Bronchial epithelial cell (primary cell): Measurements from ENCODE around the gene CMIP. TPM values are rescaled to one million over a fixed set of nuclear protein-coding genes. Genes with fewer than 3 reads are reported as not detected.

Experiments
- DNase-seq: peaks from one replicate; pipeline ENCODE4 v3.0.0-alpha.2; 2010; ENCODE audit warnings: low read depth
- FAIRE-seq: peaks from 2 replicates; lab custom pipeline; 2011; peaks lifted over from hg19 to GRCh38; lab: Jason Lieb, UNC
- H3K27me3 ChIP-seq: 2 replicates; pipeline ENCODE4 v1.5.1; 2011; ENCODE audit warnings: low read length; ENCODE audit not compliant: control insufficient read depth, insufficient read depth
- H3K36me3 ChIP-seq: 2 replicates; pipeline ENCODE4 v1.5.1; 2011; ENCODE audit warnings: low read length; ENCODE audit not compliant: control insufficient read depth, insufficient read depth
- H3K4me3 ChIP-seq: 2 replicates; pipeline ENCODE4 v1.5.1; 2011; ENCODE audit warnings: mild to moderate bottlenecking, low read depth, low read length, control low read depth
- CTCF ChIP-seq: IDR thresholded peaks from 2 replicates; pipeline ENCODE4 v1.5.1; 2011; ENCODE audit warnings: mild to moderate bottlenecking, moderate library complexity, low read length, control low read depth, inconsistent platforms; ENCODE audit not compliant: insufficient read depth, severe bottlenecking
- total RNA-seq: library from RNA; depleted of rRNA; stranded (reverse); fragments of >200 nt; gene quantifications from 2 replicates; pipeline ENCODE4 v1.2.1, GENCODE V29; 2014

The CMIP gene
- total RNA-seq, 1 donor from 2014 or later: 21.1 TPM

GRCh38 chr16:81614654-81615359 is 170.2 kb downstream of the CMIP start:
- TF ChIP-seq CTCF: no peak
- Histone ChIP-seq H3K36me3 (peaks cover 31% of the 10 kb centered on the region), H3K4me3 (no peak overlapping the region), H3K27me3 (no peaks in the 10 kb centered on the region)
- DNase-seq: no peak
- peak; percentile 95 for FAIRE-seq

- DNase-seq: no peak
- no peak for TF ChIP-seq CTCF
- no peak for FAIRE-seq
- H3K27me3 ChIP-seq: no peaks in the 10 kb centered on the region
- no peak overlapping the region for H3K4me3 ChIP-seq
- peaks cover 28% of the 10 kb centered on the region for H3K36me3 ChIP-seq
These were observed 170.8 kb downstream of the CMIP start for GRCh38 chr16:81615411-81615810.

- H3K4me3 ChIP-seq: no peak overlapping the region
- peaks cover 26% of the 10 kb centered on the region for H3K36me3 ChIP-seq
- FAIRE-seq (no peak), DNase-seq (no peak)
- no peak for TF ChIP-seq CTCF
- no peaks in the 10 kb centered on the region for H3K27me3 ChIP-seq
These were observed 171.2 kb downstream of the CMIP start for GRCh38 chr16:81615833-81616232.

GRCh38 chr16:81616321-81617020 is 171.9 kb downstream of the CMIP start:
- Histone ChIP-seq H3K27me3 (no peaks in the 10 kb centered on the region), H3K36me3 (peaks cover 21% of the 10 kb centered on the region), H3K4me3 (no peak overlapping the region)
- TF ChIP-seq CTCF: no peak
- no peak for FAIRE-seq
- no peak for DNase-seq

GRCh38 chr16:81617021-81617346 is 172.4 kb downstream of the CMIP start:
- DNase-seq (no peak), FAIRE-seq (no peak)
- Histone ChIP-seq H3K36me3 (peaks cover 22% of the 10 kb centered on the region), H3K27me3 (no peaks in the 10 kb centered on the region), H3K4me3 (no peak overlapping the region)
- TF ChIP-seq CTCF: no peak

GRCh38 chr16:81618187-81618586 is 173.6 kb downstream of the CMIP start:
- peaks cover 25% of the 10 kb centered on the region for H3K36me3 ChIP-seq
- TF ChIP-seq CTCF: no peak
- no peaks in the 10 kb centered on the region for H3K27me3 ChIP-seq
- DNase-seq (no peak), FAIRE-seq (no peak)
- H3K4me3 ChIP-seq: no peak overlapping the region
